GM21717 (cell line): ENCODE measurements around the gene LRRTM2.

Experiments
- ATAC-seq: cut with Tn5 transposase; IDR thresholded peaks from one replicate; pipeline ENCODE4 v1.9.1; 2021; ENCODE audit warnings: mild to moderate bottlenecking, moderate library complexity; ENCODE audit not compliant: unreplicated experiment

Gene LRRTM2

GRCh38 chr5:138884554-138884953, 9.4 kb upstream of the LRRTM2 start:
- ATAC-seq = no peak

- no peak for ATAC-seq
Observed at GRCh38 chr5:138884094-138884493, 9.0 kb upstream of the LRRTM2 start.

GRCh38 chr5:138883211-138883610, 8.1 kb upstream of the LRRTM2 start:
- ATAC-seq = no peak

DNA sequence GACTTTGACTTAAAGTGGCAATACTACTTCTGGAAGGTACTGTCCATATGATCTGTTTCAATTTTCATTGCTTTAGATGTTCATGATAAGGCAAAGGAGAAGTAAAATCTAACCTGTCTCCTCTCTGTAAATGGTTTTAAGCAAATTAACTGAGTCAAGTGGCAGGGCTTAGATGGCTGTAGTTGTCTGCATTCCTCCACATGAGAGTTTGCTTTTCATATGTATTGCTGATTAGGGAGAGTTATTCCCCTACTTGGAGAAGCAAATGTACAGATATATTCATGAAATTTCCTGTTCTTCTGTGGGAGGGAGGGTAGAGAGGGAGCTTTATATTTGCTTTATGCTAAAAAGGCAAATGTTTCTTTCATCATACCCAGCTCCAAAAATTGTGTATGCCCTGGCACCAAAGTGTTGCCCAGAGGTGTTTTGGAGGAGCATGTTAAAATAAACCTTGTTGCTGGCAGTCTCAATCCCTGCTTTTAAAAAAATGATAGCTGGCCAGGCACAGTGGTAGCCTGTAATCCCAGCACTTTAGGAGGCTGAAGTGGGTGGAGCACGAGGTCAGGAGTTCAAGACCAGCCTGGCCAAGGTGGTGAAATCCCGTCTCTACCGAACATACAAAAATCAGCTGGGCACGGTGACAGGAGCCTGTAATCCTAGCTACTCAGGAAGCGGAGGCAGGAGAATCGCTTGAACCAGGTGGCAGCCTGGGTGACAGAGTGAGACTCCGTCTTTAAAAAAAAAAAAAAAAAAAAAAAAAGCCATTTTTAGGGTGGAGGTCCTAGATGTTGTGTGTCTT, 3.5 kb upstream of the LRRTM2 start:
- ATAC-seq = no peak

GRCh38 chr5:138876811-138877210, 1.7 kb upstream of the LRRTM2 start:
- no peak for ATAC-seq

DNA sequence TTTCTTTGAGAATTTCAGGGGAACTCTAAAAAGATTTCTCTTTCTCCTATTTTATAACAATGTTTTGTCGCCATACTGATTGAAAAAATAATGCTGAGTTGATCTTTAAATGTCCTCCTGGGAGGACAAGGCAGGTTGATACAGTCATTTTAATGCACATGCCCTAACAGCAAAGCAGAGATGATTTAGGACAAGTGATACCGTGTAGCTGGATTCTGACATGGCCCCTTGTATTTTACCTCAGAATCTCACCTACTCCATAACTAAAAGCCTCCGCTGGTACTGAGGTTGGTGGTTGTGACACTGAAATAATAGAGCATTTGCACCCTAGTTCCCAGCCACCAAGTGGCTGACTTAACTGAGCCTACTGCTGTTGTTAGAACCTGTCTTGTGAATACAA, 811 bp upstream of the LRRTM2 start:
- ATAC-seq = no peak

DNA sequence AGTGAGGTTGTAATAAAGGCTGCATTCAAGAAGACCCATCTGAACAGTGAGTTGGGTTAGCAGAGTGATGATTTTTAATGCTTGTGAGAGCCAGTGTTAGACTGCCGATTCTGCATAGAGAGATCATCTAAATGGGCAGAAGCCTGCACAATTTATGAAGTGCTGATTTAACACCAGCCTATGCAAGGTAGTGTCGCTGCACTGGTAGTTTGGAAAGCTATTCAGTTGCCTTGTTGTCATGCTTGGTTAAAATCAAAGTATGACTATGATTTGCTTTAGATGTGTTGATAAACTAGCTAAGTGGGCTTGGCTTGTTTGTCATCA, 379 bp upstream of the LRRTM2 start:
- ATAC-seq = no peak

GRCh38 chr5:138874241-138874640, 894 bp downstream of the LRRTM2 start:
- no peak for ATAC-seq

DNA sequence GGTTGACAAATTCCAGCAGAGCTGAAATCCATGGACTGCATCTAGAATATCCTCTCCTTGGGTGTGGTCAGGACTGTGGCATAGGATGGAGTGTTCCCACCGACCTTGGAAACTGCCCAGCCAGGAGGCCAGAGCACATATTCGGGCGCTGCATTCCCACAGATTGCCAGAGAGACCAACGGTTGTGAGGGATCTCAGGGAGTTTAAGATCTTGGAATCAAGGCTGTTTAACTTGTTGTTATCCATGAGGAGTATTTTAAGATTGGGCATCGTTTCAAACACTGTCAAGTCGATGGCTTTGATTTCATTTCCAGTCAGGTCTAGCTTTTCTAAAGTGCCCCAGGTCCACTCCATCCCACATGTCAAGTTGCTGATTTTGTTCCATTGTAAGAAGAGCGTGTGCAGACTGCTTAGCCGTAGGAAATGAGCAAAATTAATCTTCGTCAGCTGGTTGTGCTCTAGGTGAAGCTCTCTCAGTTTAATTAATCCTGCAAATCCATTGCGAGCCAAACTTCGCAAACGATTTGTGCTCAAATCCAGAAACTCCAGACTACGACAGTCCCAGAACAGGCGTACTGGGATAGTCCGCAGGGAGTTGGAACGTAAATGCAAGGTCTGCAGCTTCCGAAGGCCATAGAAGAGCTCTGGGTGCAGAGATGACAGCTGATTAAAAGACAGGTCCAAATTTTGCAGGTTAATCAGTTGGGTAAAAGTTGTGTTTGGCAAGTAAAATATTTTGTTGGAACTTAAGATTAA, 1.5 kb downstream of the LRRTM2 start:
- no peak for ATAC-seq

- no peak for ATAC-seq
Observed at GRCh38 chr5:138872841-138873465, 2.2 kb downstream of the LRRTM2 start.

GRCh38 chr5:138870611-138871010, 4.5 kb downstream of the LRRTM2 start:
- ATAC-seq = no peak

DNA sequence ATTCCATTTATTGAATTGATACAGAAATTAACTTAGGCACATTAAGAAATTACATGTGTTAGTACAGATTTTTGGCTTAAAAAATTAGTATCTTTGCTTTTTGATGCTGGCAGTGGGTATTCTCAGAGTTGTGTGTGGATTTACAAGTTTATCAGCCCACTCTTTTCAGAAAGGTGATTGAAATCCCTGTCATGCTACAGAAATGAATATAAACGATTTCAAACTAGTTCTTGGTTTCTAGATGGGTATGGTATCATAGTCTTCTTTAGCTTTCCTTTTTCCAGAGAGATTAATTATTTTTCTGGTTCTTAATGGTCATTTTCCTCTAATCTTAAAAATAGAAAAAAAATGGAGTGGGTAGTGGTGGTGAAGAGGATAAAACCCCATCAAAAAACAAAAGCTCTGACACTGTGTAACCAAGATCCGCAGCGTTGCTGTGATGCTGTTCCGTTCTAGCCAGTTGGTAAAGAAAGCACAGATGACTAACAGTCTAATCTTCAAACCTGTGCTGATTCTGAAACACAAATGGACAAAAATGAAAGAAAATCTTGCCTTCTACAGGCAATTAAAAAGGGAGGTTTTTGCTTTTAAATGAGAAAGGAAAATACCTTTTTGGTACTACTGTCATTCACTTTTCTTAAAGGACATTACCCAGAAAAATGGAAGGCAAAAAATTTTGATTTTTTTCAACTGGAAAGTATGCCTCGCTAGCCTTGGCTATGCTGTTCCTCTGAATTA, 5.2 kb downstream of the LRRTM2 start:
- no peak for ATAC-seq

- no peak for ATAC-seq
Observed at GRCh38 chr5:138869038-138869437, 6.1 kb downstream of the LRRTM2 start.

GRCh38 chr5:138867011-138867410, 8.1 kb downstream of the LRRTM2 start:
- no peak for ATAC-seq

DNA sequence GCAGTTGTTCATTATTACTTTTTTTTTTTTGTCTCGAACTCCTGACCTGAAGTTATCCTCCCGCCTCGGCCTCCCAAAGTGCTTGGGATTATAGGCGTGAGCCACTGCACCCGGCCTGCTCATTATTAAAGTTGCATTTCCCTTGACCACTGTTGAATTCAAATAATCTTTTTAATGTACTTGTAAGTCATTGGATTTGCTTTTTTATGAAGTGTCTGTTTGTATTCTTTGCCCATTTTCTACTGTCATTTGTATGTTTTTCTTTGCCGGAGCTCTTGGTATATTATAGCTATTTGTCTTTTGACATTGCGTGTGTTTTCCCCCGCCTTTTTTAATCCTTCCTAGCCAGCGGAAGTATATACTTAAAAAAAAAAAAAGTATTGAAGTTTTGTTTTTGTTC, 22.0 kb downstream of the LRRTM2 start:
- ATAC-seq = no peak

DNA sequence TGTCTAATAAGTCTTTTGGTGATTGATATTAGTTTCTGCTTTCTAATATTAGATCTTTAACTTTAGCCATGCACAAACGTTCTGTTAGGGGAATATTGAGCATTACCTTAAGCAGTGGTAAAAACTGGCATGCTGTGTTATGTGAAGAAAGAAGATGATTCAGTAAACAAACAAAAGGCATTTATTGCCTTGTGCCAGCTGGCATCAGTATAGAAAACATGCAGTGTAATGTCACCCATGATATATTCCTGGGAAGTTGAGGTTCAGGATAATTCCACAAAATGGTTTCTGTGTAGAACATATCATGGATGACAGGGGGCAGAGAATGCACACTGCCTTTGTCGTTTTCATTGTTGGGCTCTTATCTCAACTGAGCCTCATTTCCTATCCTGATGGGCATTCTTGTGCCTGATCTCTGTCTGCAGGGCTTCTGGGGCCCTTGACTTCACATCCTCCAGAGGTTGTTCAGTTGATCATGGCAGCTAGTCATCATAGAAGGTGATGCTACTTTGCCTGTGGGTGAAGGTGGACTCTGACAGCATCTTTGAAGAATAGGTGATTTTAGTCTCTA, 24.2 kb downstream of the LRRTM2 start:
- no peak for ATAC-seq

GRCh38 chr5:138849882-138850281, 25.3 kb downstream of the LRRTM2 start:
- no peak for ATAC-seq

GRCh38 chr5:138849439-138849838, 25.7 kb downstream of the LRRTM2 start:
- ATAC-seq = no peak

DNA sequence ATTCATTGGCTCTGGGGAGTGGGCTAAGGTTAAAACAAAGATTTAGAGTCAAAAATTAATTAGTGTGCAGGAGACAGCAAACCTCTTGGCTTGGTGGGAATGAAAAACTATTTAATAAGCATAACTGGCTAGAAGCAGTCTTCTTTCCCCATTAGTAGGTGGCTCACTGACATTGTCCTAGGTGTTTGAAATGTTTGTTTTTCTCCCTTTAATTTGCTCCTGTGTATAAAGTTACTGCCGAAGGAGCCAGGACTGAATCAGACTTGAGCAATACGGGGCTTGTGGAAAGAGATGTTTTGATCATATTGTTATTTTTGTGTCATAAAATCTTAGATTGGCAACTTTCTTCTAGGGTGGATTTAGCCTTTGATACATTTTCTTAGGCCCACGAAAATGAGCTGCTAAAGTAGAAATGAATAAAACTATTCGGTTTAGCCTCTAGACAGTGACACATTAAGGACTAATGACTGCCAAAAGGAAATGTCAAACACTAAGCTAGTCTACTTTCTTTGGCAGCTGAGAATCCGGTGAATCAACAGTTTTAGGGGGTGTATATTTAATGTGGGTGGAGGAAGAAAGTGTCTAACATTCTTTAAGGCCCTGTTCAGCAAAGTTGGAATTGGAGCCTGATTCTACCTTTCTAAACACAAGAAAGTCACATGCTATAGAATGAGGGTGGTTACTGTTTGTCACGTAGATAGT, 30.2 kb downstream of the LRRTM2 start:
- ATAC-seq = no peak

DNA sequence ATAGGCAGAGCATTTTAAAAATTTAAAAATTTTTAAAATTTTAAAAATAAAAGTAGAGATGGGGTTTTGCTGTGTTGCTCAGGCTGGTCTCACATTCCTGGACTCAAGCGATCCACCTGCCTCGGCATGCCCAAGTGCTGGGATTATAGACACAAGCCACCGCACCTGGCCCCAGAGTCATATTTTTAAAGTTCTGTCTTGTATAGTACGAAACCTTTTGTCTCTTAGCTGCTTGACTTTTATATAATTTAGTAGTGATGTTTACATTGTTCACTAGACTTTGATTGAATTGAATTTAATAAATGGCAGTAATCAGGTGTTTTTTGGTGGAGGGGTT, 31.0 kb downstream of the LRRTM2 start:
- ATAC-seq = no peak
